Stimulated activated CD4-positive, alpha-beta T cell treated with anti-CD3 and anti-CD28 coated beads, TNF-alpha, amount 100 ng/mL, for 4 hours (primary cell): Measurements from ENCODE around the gene KCNJ15.
"Not testable (repeated sequence)": the region's sequence is repeated elsewhere in the genome, so short reads cannot be mapped to it uniquely, and the experiment has no call there.

Experiments
- DNase-seq, 3 experiments: peaks; one replicate each; pipeline ENCODE4 v3.0.0-alpha.2; 2020; ENCODE audit warnings: low read depth in 3 of 3

The KCNJ15 gene

GRCh38 chr21:38244885-38245869 lies 11.6 kb upstream of the KCNJ15 start:
- peak in 2 of 3 experiments; percentile 36 to 59 for DNase-seq

GRCh38 chr21:38246511-38246910 lies 10.3 kb upstream of the KCNJ15 start:
- no peak for DNase-seq

- not testable (repeated sequence) for DNase-seq
Observed at GRCh38 chr21:38247054-38247453, 9.7 kb upstream of the KCNJ15 start.

GRCh38 chr21:38247738-38248510 lies 8.9 kb upstream of the KCNJ15 start:
- DNase-seq = no peak

- no peak for DNase-seq
Observed at GRCh38 chr21:38249256-38249655, 7.5 kb upstream of the KCNJ15 start.

GRCh38 chr21:38249696-38250278 lies 7.0 kb upstream of the KCNJ15 start:
- DNase-seq = no peak

GRCh38 chr21:38250991-38251418 lies 5.8 kb upstream of the KCNJ15 start:
- DNase-seq = no peak

- no peak for DNase-seq
Observed at GRCh38 chr21:38254970-38255369, 1.8 kb upstream of the KCNJ15 start.

- no peak for DNase-seq
Observed at GRCh38 chr21:38255571-38256117, 1.1 kb upstream of the KCNJ15 start.

- DNase-seq = no peak
Observed at GRCh38 chr21:38257667-38258066, 876 bp downstream of the KCNJ15 start.

- DNase-seq = no peak
Observed at GRCh38 chr21:38258521-38259485, 2.0 kb downstream of the KCNJ15 start.

- no peak for DNase-seq
Observed at GRCh38 chr21:38259665-38260064, 2.9 kb downstream of the KCNJ15 start.

- DNase-seq = no peak
Observed at GRCh38 chr21:38260426-38260825, 3.6 kb downstream of the KCNJ15 start.

GRCh38 chr21:38261851-38262250 lies 5.1 kb downstream of the KCNJ15 start:
- no peak for DNase-seq

GRCh38 chr21:38263493-38263892 lies 6.7 kb downstream of the KCNJ15 start:
- DNase-seq = no peak

- DNase-seq = no peak
Observed at GRCh38 chr21:38264571-38264970, 7.8 kb downstream of the KCNJ15 start.

- no peak for DNase-seq
Observed at GRCh38 chr21:38265166-38265565, 8.4 kb downstream of the KCNJ15 start.

- DNase-seq = no peak
Observed at GRCh38 chr21:38266732-38267131, 9.9 kb downstream of the KCNJ15 start.

GRCh38 chr21:38267136-38267755 lies 10.5 kb downstream of the KCNJ15 start:
- no peak for DNase-seq
